Thoracic aorta (tissue), 2 donors: ENCODE data around the gene ABCG1. TPM values are rescaled to one million over a fixed set of nuclear protein-coding genes. Genes with fewer than 3 reads are reported as not detected.

Experiments
- ATAC-seq: fragments of 150-250 bp; one replicate; pipeline ENCODE4 v1.8.0; 2017; ENCODE audit warnings: low read depth; ENCODE audit not compliant: insufficient number of reproducible peaks, low FRiP score
- DNase-seq: peaks from one replicate; pipeline ENCODE4 v3.0.0-alpha.2; 2020; ENCODE audit warnings: low spot score
- H3K27ac ChIP-seq, 2 donors: fragments of 200-600 bp; sonication (generic); 1 replicate in 1 of 2; 2 replicates in 1 of 2; pipeline ENCODE4 v1.5.1; 2016; ENCODE audit warnings: mild to moderate bottlenecking in 2 of 2, moderate library complexity in 2 of 2
- H3K27me3 ChIP-seq: fragments of 200-600 bp; sonication (generic); replicated peaks from 2 replicates; pipeline ENCODE4 v1.6.0; 2016; ENCODE audit warnings: mild to moderate bottlenecking; ENCODE audit not compliant: insufficient read depth
- H3K36me3 ChIP-seq: fragments of 200-600 bp; sonication (generic); one replicate; pipeline ENCODE4 v1.5.1; 2016
- H3K4me1 ChIP-seq, 2 donors: fragments of 200-600 bp; sonication (generic); 1 replicate in 1 of 2; 2 replicates in 1 of 2; pipeline versions ENCODE4 v1.5.1 to v1.6.0; 2016; ENCODE audit warnings: low read depth in 2 of 2, mild to moderate bottlenecking in 1 of 2; ENCODE audit not compliant: control insufficient read depth in 1 of 2
- H3K4me3 ChIP-seq: fragments of 200-600 bp; sonication (generic); 2 replicates; pipeline ENCODE4 v1.5.1; 2016; ENCODE audit warnings: mild to moderate bottlenecking
- H3K9me3 ChIP-seq: fragments of 200-600 bp; sonication (generic); 2 replicates; pipeline ENCODE4 v1.5.1; 2016
- total RNA-seq, 2 donors: library from RNA; depleted of rRNA; stranded (reverse); fragments of >200 nt; gene quantifications; one replicate each; pipeline versions ENCODE4 v1.1.0 to v1.2.3, GENCODE V29; 2016
- TF ChIP-seq, protein P1 (sequence below): fragments of 200-600 bp; sonication (generic); IDR thresholded peaks from one replicate; pipeline ENCODE4 v1.5.1; 2019; ENCODE audit warnings: antibody characterized with exemption

ABCG1 gene
- total RNA-seq, 2 donors from 2014 or later, result 15.6 to 20.6 TPM

DNA sequence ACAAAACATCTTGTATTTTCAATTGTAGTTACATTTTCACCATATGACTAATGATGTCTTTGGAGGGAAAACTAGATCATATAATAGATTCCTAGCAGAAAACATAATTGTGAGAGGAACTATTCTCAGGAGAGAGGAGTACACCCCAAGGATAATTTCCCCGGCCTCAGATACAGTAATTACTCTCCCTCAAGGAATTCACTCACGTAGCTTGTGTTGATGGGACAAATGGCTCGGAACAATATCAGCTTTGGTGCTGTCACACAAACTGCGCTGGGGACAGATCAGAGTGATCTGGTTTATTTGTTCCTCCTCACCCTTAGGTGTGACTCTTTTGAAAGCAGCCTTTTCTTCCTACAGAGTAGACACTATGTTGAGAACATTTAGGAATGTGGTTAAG, 11.2 kb downstream of the ABCG1 start:
- Histone ChIP-seq H3K27ac (no peak overlapping the region), H3K4me1 (peaks cover 28 to 38% of the 10 kb centered on the region in 2 donors), H3K27me3 (no peaks in the 10 kb centered on the region), H3K36me3 (no peaks in the 10 kb centered on the region), H3K9me3 (no peaks in the 10 kb centered on the region), H3K4me3 (no peak overlapping the region)
- TF ChIP-seq, protein P1, sequence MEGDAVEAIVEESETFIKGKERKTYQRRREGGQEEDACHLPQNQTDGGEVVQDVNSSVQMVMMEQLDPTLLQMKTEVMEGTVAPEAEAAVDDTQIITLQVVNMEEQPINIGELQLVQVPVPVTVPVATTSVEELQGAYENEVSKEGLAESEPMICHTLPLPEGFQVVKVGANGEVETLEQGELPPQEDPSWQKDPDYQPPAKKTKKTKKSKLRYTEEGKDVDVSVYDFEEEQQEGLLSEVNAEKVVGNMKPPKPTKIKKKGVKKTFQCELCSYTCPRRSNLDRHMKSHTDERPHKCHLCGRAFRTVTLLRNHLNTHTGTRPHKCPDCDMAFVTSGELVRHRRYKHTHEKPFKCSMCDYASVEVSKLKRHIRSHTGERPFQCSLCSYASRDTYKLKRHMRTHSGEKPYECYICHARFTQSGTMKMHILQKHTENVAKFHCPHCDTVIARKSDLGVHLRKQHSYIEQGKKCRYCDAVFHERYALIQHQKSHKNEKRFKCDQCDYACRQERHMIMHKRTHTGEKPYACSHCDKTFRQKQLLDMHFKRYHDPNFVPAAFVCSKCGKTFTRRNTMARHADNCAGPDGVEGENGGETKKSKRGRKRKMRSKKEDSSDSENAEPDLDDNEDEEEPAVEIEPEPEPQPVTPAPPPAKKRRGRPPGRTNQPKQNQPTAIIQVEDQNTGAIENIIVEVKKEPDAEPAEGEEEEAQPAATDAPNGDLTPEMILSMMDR, result no peak
- DNase-seq, result no peak
- ATAC-seq, result no peak

DNA sequence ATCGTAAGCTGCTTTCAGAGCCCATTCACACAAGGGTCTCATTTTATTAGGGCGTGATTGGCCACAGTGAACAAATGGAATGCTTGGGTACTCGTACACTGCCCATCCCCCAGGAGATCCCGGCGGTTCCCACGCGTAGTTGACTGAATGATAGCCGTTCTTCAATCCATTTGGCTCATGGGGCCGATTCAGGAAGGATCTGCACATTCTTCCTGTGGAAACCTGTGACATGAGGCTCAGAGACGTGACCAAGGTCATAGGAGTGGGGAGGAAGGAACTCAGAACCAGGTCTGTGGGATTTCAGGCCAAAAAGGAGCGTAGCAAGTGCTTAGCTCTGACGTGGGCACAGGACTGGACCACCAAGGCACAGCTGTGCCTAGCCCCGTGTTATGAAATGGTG, 11.7 kb downstream of the ABCG1 start:
- TF ChIP-seq, protein P1, result no peak
- DNase-seq (no peak), ATAC-seq (no peak)
- H3K36me3 ChIP-seq, result no peaks in the 10 kb centered on the region
- peaks cover 30 to 43% of the 10 kb centered on the region in 2 donors for H3K4me1 ChIP-seq
- no peaks in the 10 kb centered on the region for H3K27me3 ChIP-seq
- no peak overlapping the region for H3K27ac ChIP-seq
- no peak overlapping the region for H3K4me3 ChIP-seq
- no peaks in the 10 kb centered on the region for H3K9me3 ChIP-seq

DNA sequence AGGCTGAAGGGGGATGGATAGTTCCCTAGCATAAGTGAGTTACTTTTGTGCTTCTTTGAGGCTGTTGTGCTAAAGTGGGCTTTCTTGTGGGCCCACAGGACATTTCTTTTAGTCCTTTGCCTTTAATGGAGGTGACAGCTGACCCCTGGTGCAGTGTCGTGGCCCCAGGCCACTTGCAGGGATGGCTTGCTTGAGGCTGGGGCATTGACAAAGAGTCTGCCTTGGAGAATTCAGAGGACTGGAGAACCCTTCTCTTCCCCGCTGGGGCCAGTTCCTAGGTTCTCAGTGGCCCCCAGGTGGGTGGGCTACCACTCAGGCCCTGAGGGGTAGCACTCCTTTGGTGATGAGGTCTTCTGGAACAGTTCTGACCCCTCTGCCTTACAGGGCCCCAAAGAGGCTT, 12.8 kb downstream of the ABCG1 start:
- TF ChIP-seq, protein P1, result no peak
- Histone ChIP-seq H3K36me3 (no peaks in the 10 kb centered on the region), H3K27me3 (no peaks in the 10 kb centered on the region), H3K27ac (no peak overlapping the region), H3K4me3 (no peak overlapping the region), H3K9me3 (no peaks in the 10 kb centered on the region), H3K4me1 (peaks cover 30 to 44% of the 10 kb centered on the region in 2 donors)
- no peak for DNase-seq
- ATAC-seq, result no peak

DNA sequence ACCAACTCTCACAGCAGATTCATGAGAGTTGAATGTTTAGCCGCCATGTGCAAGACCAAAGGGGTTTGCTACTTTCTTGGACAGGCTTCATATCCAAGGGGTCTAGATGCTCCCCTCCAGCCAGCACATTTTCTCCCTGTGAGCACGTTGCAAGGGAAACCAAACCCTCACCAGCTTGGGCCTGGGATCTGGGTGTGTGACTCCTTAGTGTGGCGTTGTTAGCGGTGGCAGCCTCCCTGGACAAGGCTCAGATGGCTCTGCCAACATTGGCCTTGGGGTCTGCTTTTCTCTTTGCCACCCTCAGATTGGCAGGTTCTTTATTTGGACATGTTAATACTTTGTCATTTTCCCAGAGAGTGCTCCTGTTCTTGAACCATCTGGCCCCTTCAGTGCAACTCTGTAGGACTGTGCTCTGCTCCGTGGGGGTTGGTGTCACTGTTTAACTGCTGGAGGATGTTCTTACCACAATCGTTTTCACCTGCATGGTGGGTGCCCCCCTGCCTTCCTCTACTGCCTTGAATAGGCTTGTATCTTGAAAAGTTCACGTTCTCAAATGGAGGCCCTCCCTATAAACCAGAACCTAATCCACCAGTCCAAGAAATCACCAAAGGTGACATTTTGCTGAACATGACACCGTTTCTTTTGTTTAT, 13.4 kb downstream of the ABCG1 start:
- ATAC-seq, result no peak
- Histone ChIP-seq H3K27ac (peak overlapping the region in 1 of 2 donors; percentile 75), H3K4me3 (no peak overlapping the region), H3K9me3 (no peaks in the 10 kb centered on the region), H3K27me3 (no peaks in the 10 kb centered on the region), H3K36me3 (no peaks in the 10 kb centered on the region), H3K4me1 (peaks cover 30 to 44% of the 10 kb centered on the region in 2 donors)
- DNase-seq, result no peak
- TF ChIP-seq, protein P1, result no peak

DNA sequence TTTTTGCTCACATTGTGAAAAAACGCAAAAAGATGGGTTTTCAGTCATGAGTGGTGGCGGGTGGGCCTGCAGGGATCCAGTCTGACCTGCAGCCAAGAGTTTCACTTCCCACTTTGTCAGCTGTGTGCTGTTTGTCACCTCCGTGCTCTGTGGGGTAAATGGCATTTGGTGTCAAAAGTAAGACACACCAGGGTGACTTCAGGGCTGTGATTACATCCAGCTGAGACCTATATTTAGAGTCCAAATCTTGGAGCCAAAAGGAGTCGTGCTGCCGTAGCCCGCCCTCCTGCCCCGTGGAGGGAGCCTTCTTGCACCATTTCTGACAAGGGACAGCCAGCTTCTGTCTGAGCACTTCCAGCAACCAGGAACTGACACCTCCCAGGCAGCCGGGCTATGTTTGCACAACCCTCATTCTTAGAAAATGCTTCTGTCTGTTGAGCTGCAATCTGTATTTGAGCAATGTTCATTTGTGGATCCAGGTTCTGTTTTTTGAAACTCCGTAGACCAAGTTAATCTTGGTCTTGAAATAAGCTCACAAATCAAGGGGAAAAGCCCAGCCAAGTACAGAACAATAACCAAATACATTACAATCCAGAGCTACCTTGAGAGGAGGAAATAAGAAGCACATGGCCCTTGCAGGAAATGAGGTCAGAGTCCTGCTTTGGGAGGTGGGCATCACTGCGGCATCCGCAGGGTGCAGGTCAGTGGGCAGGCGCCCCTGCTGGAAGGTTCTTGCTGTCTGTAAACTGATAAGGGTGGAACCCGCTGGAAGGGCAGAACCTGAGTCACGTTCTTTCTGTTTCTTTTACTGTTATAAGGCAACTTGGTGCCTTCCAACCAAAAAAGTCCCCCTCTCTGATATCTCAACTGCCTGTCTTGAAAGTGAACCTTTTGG, 14.4 kb downstream of the ABCG1 start:
- ATAC-seq, result peak; percentile 45
- DNase-seq, result peak; percentile 30
- H3K27me3 ChIP-seq, result no peaks in the 10 kb centered on the region
- H3K27ac ChIP-seq, result peak overlapping the region; percentile 75
- TF ChIP-seq, protein P1, result peak; percentile 36
- peak overlapping the region; percentile 75 for H3K4me3 ChIP-seq
- H3K9me3 ChIP-seq, result no peaks in the 10 kb centered on the region
- H3K36me3 ChIP-seq, result no peaks in the 10 kb centered on the region
- peaks cover 27 to 43% of the 10 kb centered on the region in 2 donors for H3K4me1 ChIP-seq
